ENCODE data around the gene SPG7. TPM values are rescaled to one million over a fixed set of nuclear protein-coding genes. Genes with fewer than 3 reads are reported as not detected.

Gene SPG7
- total and polyA plus RNA-seq, 4 donors, result 34.5 to 102 (median 49.5) TPM

DNA sequence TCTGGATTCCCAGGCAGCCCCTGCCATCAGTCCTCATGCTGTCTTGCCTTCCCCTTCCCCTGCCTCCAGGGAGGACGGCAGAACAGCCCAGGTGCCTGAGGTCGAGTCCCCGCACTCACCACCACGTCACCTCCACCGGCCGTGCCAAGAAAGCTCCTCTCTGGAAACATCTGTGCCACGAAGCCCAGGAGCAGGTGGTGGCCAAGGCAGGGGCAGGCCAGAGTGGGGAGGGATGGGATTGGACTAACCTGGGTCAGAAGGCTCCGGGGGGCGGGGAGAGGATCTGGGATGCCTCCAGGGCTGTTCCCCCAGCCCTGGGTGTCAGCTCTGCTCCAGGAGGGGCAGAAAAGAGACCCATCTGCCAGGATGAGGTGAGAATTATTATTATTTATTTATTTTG, 97.8 kb downstream of the SPG7 start (continued):
- TF ChIP-seq, protein P1, sequence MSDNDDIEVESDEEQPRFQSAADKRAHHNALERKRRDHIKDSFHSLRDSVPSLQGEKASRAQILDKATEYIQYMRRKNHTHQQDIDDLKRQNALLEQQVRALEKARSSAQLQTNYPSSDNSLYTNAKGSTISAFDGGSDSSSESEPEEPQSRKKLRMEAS (IDR thresholded peaks at IDR 0.05), result no peak
- TF ChIP-seq FOXA1 (IDR thresholded peaks at IDR 0.05), result no peak

Small RNA genes within 50 kb of the gene (small RNA-seq; reads per million reads assigned to genes)
- not detected for gene SNORD68

Other genes with a start within 250 kb of the SPG7 start
- 10 to 100 TPM; 33.0 to 55.1 TPM for gene ANKRD11, start 17.8 kb upstream of the SPG7 start, total RNA-seq
- 10 to 100 TPM; 16.3 to 22.9 TPM for gene ANKRD11, start 17.8 kb upstream of the SPG7 start, polyA plus RNA-seq
- gene RPL13, start 52.3 kb downstream of the SPG7 start, total RNA-seq, result 1,000 to 10,000 TPM; 1,021 to 2,122 TPM
- 1,000 to 10,000 TPM in 1 of 2 donors, 100 to 1,000 TPM in 1; 699 to 2,663 TPM for gene RPL13, start 52.3 kb downstream of the SPG7 start, polyA plus RNA-seq
- under 1 TPM in 1 of 2 donors, not detected in 1; 0.47 TPM for gene CPNE7, start 67.4 kb downstream of the SPG7 start, total RNA-seq
- under 1 TPM; 0.30 to 0.56 TPM for gene CPNE7, start 67.4 kb downstream of the SPG7 start, polyA plus RNA-seq
- under 1 TPM; 0.25 to 0.65 TPM for gene DPEP1, start 105.2 kb downstream of the SPG7 start, total RNA-seq
- under 1 TPM; 0.14 to 0.83 TPM for gene DPEP1, start 105.2 kb downstream of the SPG7 start, polyA plus RNA-seq
- 10 to 100 TPM; 31.7 to 36.7 TPM for gene CHMP1A, start 149.3 kb downstream of the SPG7 start, total RNA-seq
- gene CHMP1A, start 149.3 kb downstream of the SPG7 start, polyA plus RNA-seq, result 10 to 100 TPM; 25.7 to 32.9 TPM
- gene SPATA33, start 149.4 kb downstream of the SPG7 start, total RNA-seq, result 1 to 10 TPM; 3.3 to 3.6 TPM
- 1 to 10 TPM; 1.6 to 3.5 TPM for gene SPATA33, start 149.4 kb downstream of the SPG7 start, polyA plus RNA-seq
- 10 to 100 TPM; 25.1 to 68.4 TPM for gene CDK10, start 178.3 kb downstream of the SPG7 start, total RNA-seq
- gene CDK10, start 178.3 kb downstream of the SPG7 start, polyA plus RNA-seq, result 10 to 100 TPM; 43.6 to 81.2 TPM
- gene SPATA2L, start 193.3 kb downstream of the SPG7 start, total RNA-seq, result 10 to 100 TPM in 1 of 2 donors, 1 to 10 TPM in 1; 5.9 to 11.3 TPM
- 1 to 10 TPM; 4.6 to 7.8 TPM for gene SPATA2L, start 193.3 kb downstream of the SPG7 start, polyA plus RNA-seq
- 1 to 10 TPM; 3.6 to 4.5 TPM for gene VPS9D1, start 212.5 kb downstream of the SPG7 start, total RNA-seq
- 1 to 10 TPM; 3.8 to 7.2 TPM for gene VPS9D1, start 212.5 kb downstream of the SPG7 start, polyA plus RNA-seq
- gene ZNF276, start 213.1 kb downstream of the SPG7 start, total RNA-seq, result 10 to 100 TPM; 10.2 to 22.8 TPM
- 1 to 10 TPM; 4.9 to 7.3 TPM for gene ZNF276, start 213.1 kb downstream of the SPG7 start, polyA plus RNA-seq